HL-60/S4 treated with retinoic acid at 250 ng/mL for 4 days and 3 days (cell line): ENCODE measurements around the gene KLF15.
"Not testable (repeated sequence)": the region's sequence is repeated elsewhere in the genome, so short reads cannot be mapped to it uniquely, and the experiment has no call there.

ENCODE experiments used
- in situ Hi-C: fragments of 300-500 bp; cut with MboI; formaldehyde crosslinking; loops from 2 replicates; pipeline ENCODE4 v1.7.0; 2022; ENCODE audit warnings: low sequenced_read_pairs

The KLF15 gene

GRCh38 chr3:126348308-126348920 is 8.8 kb downstream of the KLF15 start:
- in situ Hi-C loops: no loop called here

GRCh38 chr3:126347543-126348161 is 9.6 kb downstream of the KLF15 start:
- in situ Hi-C loops: no loop called here

- in situ Hi-C loops: no loop called here
These were observed 10.7 kb downstream of the KLF15 start for GRCh38 chr3:126346466-126346865.

- in situ Hi-C loops: no loop called here
These were observed 11.4 kb downstream of the KLF15 start for GRCh38 chr3:126345641-126346460.

GRCh38 chr3:126345231-126345630 is 12.0 kb downstream of the KLF15 start:
- in situ Hi-C loops: no loop called here

GRCh38 chr3:126344380-126345041 is 12.7 kb downstream of the KLF15 start:
- in situ Hi-C loops: no loop called here

GRCh38 chr3:126343649-126344035 is 13.6 kb downstream of the KLF15 start:
- in situ Hi-C loops: no loop called here

GRCh38 chr3:126342991-126343648 is 14.1 kb downstream of the KLF15 start:
- in situ Hi-C loops: no loop called here

- in situ Hi-C loops: no loop called here
These were observed 15.0 kb downstream of the KLF15 start for GRCh38 chr3:126342211-126342610.

GRCh38 chr3:126341755-126342150 is 15.5 kb downstream of the KLF15 start:
- in situ Hi-C loops: no loop called here

- in situ Hi-C loops: no loop called here
These were observed 16.1 kb downstream of the KLF15 start for GRCh38 chr3:126340943-126341754.

GRCh38 chr3:126340596-126340942 is 16.6 kb downstream of the KLF15 start:
- in situ Hi-C loops: no loop called here

GRCh38 chr3:126340081-126340511 is 17.1 kb downstream of the KLF15 start:
- in situ Hi-C loops: no loop called here

GRCh38 chr3:126339466-126339865 is 17.7 kb downstream of the KLF15 start:
- in situ Hi-C loops: no loop called here

- in situ Hi-C loops: no loop called here
These were observed 18.4 kb downstream of the KLF15 start for GRCh38 chr3:126338790-126339288.

GRCh38 chr3:126337980-126338651 is 19.1 kb downstream of the KLF15 start:
- in situ Hi-C loops: no loop called here

- in situ Hi-C loops: not testable (repeated sequence)
These were observed 25.3 kb downstream of the KLF15 start for GRCh38 chr3:126331812-126332336.

- in situ Hi-C loops: no loop called here
These were observed 27.1 kb downstream of the KLF15 start for GRCh38 chr3:126329927-126330725.
